ENCODE data around the gene PEA15.
A peak's percentile ranks its signal among the peaks of the same experiment; 100 is the strongest.

PEA15 gene

GRCh38 chr1:160193832-160194736 is 11.1 kb upstream of the PEA15 start:
- TF ChIP-seq CTCF (IDR thresholded peaks at IDR 0.05; ENCODE audit: extremely low read depth, insufficient read depth, missing control alignments) = no peak
- in situ Hi-C loops (cut with MboI; ENCODE audit: low pct_unique_long_range_greater_than_20kb, low sequenced_read_pairs, unreplicated experiment) = loop anchor here (10.0 kb wide), 1 partner anchor 101 kb away; no protein-coding TSS in a partner anchor
- DNase-seq (ENCODE audit: low spot score) = no peak

GRCh38 chr1:160194737-160195059 is 10.5 kb upstream of the PEA15 start:
- in situ Hi-C loops (cut with MboI; ENCODE audit: low pct_unique_long_range_greater_than_20kb, low sequenced_read_pairs, unreplicated experiment) = loop anchor here (10.0 kb wide), 1 partner anchor 100 kb away; no protein-coding TSS in a partner anchor
- no peak for DNase-seq (ENCODE audit: low spot score)
- TF ChIP-seq CTCF (IDR thresholded peaks at IDR 0.05; ENCODE audit: extremely low read depth, insufficient read depth, missing control alignments) = no peak

- in situ Hi-C loops (cut with MboI; ENCODE audit: low pct_unique_long_range_greater_than_20kb, low sequenced_read_pairs, unreplicated experiment) = loop anchor here (10.0 kb wide), 1 partner anchor 99 kb away; no protein-coding TSS in a partner anchor
- DNase-seq (ENCODE audit: low spot score) = no peak
- TF ChIP-seq CTCF (IDR thresholded peaks at IDR 0.05; ENCODE audit: extremely low read depth, insufficient read depth, missing control alignments) = no peak
Observed at GRCh38 chr1:160196143-160196542, 9.0 kb upstream of the PEA15 start.

- no peak for TF ChIP-seq CTCF (IDR thresholded peaks at IDR 0.05; ENCODE audit: extremely low read depth, insufficient read depth, missing control alignments)
- no peak for DNase-seq (ENCODE audit: low spot score)
- in situ Hi-C loops (cut with MboI; ENCODE audit: low pct_unique_long_range_greater_than_20kb, low sequenced_read_pairs, unreplicated experiment) = loop anchor here (10.0 kb wide), 1 partner anchor 98 kb away; no protein-coding TSS in a partner anchor
Observed at GRCh38 chr1:160197231-160197630, 8.0 kb upstream of the PEA15 start.

- in situ Hi-C loops (cut with MboI; ENCODE audit: low pct_unique_long_range_greater_than_20kb, low sequenced_read_pairs, unreplicated experiment) = no loop called here
- no peak for TF ChIP-seq CTCF (IDR thresholded peaks at IDR 0.05; ENCODE audit: extremely low read depth, insufficient read depth, missing control alignments)
- DNase-seq (ENCODE audit: low spot score) = no peak
Observed at GRCh38 chr1:160200786-160201185, 4.4 kb upstream of the PEA15 start.

GRCh38 chr1:160204526-160205241 is 500 bp upstream of the PEA15 start:
- no peak for TF ChIP-seq CTCF (IDR thresholded peaks at IDR 0.05; ENCODE audit: extremely low read depth, insufficient read depth, missing control alignments)
- peak; percentile 80 for DNase-seq (ENCODE audit: low spot score)
- in situ Hi-C loops (cut with MboI; ENCODE audit: low pct_unique_long_range_greater_than_20kb, low sequenced_read_pairs, unreplicated experiment) = no loop called here
